ENCODE measurements around the gene TOMM5.
"Not testable (repeated sequence)": the region's sequence is repeated elsewhere in the genome, so short reads cannot be mapped to it uniquely, and the experiment has no call there.

TOMM5 gene

GRCh38 chr9:37611014-37611413 is 18.6 kb upstream of the TOMM5 start:
- no peak for DNase-seq

DNA sequence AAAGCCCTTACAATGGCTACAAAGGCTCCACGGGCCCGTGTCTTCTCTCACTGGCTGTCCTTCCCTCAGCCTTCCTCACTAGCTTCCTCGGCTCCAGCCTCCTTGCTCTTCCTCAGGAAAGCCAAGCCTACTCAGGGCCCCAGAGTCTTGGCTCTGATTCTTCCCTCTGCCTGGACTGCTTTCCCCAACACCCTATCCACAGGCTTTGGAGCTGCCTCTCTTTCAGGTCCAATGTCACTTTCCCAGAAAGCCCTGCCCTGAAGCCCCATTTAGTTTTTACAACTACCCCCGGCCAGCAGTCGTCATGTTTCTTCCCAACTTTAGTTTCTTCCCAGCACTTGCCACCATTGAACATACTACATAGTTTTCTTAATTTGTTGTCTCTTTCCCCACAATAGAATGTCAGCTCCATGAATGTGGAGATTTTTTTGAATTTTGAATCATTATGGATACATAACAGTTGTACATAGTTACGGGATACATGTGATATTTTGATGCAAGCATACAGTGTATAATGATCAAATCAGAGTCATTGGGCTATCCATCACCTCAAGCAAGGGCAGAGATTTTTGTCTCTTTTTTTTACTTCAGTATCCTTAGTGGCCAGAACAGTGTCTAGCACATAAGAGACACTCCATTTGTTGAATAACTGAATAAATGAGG is 17.5 kb upstream of the TOMM5 start:
- no peak for DNase-seq

DNA sequence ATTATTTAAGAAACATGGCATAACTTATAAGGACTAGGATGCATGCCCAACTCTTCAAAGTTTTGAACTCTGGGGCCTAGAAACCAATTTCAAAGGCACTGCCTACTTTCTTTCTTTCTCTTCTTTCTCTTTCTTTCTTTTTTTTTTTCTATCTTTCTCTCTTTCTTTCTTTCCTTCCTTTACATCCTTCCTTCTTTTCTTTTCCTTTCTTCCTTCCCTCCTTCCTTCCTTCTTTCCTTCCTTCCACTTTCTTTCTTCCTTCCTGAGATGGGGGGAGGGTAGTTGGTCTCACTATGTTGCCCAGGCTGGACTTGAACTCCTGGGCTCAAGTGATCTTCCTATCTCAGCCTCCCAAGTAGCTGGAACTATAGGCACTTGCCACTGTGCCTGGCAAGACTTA is 15.9 kb upstream of the TOMM5 start:
- DNase-seq = no peak

- no peak for DNase-seq
Measured at GRCh38 chr9:37604296-37604695, 11.9 kb upstream of the TOMM5 start.

- DNase-seq = no peak
Measured at GRCh38 chr9:37602817-37603216, 10.4 kb upstream of the TOMM5 start.

GRCh38 chr9:37602061-37602460 is 9.7 kb upstream of the TOMM5 start:
- DNase-seq = not testable (repeated sequence)

DNA sequence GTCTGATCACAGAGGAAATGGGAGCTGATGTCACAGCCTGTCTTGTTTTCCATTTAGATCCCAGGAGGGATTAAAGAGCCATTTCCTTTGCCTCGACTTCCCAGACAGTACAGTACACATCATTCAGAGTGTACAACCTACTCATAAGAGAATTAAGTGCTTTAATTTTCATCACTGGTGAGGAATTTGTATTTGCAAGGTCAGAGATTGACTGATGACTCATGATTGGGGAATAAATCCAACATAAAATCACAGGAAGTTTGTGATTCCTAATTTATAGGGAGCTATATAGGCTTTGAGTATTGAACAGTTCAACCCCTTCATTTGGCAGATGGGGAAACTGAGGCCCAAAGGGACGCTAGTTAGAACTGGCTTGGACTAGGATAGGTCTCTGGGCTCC is 4.1 kb upstream of the TOMM5 start:
- no peak for DNase-seq

DNA sequence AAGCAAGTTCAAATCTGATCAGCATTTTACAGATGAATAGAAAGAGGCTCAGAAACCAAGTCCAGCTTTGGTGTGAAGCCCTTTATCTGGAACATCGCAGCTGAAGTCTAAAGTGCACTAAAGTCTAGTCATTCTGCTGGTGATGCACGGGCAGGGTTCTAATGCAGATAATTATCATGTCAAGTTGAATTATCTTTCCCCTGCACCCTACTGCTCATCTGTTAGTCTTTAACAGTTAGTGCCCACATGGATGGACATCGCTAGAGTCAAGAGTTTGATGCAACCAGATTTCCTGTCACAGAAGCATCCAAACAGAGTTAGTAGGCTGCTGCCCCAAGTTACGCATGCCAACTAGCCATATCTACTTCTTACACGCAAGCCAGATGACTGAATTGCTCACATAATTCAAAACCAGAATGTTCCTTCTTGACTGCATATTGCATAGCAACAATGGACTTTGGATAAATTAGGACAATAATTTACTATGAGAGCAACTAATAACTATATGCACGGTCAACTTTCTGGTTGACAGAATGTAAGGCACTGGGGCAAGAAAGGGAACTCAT is 1.6 kb upstream of the TOMM5 start:
- DNase-seq = no peak

DNA sequence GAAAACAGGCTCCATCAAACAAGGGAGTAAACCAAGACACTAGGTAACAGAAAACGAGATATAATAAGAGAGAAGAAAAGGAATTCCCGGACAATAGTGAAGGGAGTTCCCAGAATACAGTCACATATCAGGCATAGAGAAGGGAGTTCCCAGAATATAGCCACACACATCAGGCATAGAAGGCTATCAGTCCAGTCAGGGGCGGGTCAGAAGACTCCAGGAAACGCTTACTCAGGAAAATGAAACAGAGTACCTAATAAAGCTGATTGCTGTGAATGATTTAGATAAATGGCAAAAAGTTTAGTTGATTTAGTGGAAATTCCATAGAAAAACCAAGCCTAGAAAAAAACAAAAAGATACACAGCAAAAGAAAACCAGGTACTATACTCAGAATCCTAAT is 4.9 kb downstream of the TOMM5 start:
- no peak for DNase-seq

- DNase-seq = no peak
Measured at GRCh38 chr9:37583522-37584121, 8.8 kb downstream of the TOMM5 start.

GRCh38 chr9:37582548-37583157 is 9.7 kb downstream of the TOMM5 start:
- DNase-seq = peak in 1 of 2 experiments; percentile 65

GRCh38 chr9:37575921-37576721 is 16.3 kb downstream of the TOMM5 start, which contains the start of gene FBXO10:
Gene FBXO10, minus strand, starts transcription at chr9:37576380. Its CDS starts 34,612 bp downstream, at chr9:37541768.
- DNase-seq = peak in 1 of 2 experiments; percentile 78

DNA sequence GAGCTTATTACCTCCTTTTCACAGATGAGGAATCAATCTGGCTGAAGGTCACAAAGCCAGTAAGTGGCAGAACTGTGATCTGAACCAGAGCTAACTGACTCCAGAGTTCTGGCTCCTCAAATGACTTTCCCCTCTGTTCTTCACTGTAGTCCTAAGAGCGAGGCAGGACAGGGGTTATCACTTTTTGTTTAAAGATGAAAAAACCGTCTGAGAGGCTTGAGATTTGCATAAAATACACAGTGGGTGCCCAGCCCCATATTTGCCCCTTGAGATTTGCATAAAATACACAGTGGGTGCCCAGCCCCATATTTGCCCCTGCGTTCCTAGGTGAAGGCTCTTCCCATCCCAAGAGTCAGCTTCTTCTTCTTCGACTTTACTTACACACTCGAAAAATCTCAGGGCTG is 16.9 kb downstream of the TOMM5 start:
- DNase-seq = peak in 1 of 2 experiments; percentile 64

GRCh38 chr9:37575001-37575400 is 17.4 kb downstream of the TOMM5 start:
- DNase-seq = peak; percentile 40 to 79

DNA sequence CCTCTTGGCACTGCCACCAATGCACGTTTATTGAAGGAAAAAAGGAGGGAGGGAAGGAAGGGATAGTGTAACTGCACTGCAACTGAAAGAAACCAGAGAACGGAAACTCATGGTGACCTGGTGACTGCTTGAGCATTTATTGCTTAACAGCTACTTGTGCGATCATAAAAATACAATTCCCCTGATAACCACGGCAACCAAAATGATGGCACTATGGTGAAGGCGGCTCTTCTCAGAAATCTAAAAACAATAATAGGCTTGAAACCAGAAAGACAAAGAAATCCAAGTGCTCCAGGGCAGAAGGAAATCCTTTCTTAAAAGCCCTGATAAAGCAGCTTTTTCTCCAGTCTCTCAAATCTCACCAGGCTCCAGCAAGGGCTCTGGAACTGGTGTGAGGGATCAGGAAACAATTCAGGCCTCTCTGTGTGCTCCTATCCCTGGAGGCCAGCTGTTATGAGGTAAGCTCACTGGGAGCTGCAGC is 18.1 kb downstream of the TOMM5 start:
- DNase-seq = peak in 1 of 2 experiments; percentile 39

DNA sequence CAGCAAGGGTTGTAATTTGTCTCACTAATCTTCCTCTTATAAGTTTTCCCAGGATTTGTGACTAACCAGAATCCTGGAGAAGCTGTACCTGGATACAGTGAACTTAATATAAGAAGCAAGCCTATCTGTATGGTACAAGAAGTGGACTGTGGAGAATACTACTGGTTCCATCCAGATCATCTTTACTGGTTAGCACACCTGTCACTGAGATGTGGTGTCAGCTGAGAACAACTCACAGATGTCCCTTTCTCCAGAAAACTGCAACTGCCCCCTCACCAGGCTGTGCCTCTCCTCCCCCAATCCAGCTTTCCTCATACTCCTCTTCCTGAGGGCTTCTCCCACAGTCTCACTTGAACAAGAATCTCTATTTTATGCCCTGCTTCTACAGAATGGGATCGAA is 21.1 kb downstream of the TOMM5 start:
- peak in 1 of 2 experiments; percentile 66 for DNase-seq

GRCh38 chr9:37566716-37567115 is 25.7 kb downstream of the TOMM5 start:
- DNase-seq = peak in 1 of 2 experiments; percentile 63

DNA sequence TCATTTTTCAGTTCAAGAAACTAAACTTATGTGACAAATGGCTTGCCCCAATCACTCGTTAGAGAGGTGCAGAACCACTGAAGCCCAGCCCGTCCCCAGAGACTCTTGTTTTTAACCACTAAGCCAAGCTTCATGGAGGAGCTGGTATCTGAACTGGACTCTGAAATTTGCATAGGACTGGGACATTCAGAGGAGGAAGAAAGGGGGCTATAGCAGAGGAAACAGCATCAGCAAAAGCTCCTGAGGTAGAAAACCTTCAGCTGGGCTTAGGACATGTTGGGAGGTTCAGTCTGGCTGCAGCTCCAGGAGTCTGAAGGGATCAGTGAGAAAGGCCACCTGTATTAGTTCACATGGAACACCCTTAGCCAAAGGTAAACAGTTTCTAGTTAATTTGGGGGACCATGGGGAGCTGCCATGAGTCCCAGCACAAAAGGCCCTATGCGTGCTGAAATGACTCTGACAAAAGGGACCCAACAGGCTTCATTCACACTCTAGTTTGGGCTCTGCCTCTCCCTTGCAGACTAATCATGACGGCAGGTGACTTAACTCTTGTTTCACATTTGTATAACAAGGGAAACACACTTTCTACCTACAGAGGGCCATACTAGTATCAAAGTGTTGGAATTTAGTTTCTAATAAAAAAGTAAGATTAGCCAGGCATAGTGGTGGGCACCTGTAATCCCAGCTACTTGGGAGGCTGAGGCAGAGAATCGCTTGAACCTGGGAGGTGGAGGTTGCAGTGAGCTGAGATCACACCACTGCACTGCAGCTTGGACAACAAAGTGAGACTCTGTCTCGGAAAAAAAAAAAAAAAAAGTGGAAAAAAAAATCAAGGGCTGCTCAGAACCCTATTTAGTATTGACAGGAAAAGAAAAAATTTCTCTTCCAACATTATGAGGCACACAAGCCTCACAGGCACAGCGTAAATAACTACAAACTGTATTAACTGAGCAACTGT is 26.5 kb downstream of the TOMM5 start:
- no peak for DNase-seq

DNA sequence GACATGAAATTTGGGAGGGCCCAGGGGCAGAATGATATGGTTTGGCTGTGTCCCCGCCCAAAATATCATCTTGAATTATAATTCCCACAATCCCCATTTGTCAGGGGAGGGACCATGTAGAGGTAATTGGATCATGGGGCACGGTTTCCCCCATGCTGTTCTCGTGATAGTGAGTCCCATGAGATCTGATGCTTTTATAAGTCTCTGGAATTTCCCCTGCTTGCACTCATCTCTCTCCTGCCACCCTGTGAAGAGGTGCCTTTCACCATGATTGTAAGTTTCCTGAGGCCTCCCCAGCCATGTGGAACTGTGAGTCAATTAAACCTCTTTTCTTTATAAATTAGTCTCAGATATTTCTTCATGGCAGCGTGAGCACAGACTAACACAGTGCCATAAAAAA is 27.5 kb downstream of the TOMM5 start:
- no peak for DNase-seq

DNA sequence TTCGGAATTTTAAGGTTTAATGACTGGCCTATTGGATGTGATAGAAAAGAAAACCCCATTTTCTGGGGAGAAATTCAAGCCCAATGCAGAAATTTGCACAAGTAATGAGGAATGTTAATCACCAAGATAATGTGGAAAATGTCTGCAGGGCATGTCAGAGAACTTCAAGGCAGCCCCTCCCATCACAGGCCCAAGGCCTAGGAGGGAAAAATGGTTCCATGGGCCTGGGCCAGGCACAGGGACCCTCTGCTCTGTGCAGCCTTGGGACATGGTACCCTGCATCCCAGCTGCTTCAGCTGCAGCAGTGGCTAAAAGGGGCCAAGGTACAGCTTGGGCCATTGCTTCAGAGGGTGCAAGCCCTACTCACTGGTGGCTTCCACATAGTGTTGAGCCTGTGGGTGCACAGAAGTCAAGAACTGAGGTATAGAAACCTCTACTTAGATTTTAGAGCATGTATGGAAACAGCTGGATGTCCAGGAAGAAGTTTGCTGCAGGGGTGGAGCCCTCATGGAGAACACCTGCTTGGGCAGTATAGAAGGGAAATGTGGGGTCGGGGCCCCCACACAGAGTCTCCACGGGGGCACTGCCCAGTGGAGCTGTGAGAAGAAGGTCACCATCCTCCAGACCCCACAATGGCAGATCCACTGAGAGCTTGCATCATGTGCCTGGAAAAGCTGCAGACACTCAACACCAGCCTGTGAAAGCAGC is 28.4 kb downstream of the TOMM5 start:
- no peak for DNase-seq

DNA sequence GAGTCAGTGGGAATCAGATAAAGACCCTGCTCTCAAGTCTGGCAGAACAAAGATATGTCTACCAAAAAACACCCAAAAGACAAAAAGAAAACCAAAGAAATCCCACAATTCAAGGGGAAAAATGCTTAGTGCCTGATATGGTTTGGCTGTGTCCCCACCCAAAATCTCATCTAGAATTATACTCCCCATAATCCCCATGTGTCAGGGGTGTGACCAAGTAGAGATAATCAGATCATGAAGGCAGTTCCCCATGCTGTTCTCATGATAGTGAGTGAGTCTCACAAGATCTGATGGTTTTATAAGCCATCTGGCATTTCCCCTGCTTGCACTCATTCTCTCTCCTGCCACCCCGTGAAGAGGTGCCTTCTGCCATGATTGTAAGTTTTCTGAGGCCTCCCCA is 29.6 kb downstream of the TOMM5 start:
- peak; percentile 67 to 89 for DNase-seq
